GM12864 (cell line): ENCODE measurements around the gene ZMYND11.
"Not testable (repeated sequence)": the region's sequence is repeated elsewhere in the genome, so short reads cannot be mapped to it uniquely, and the experiment has no call there.

Experiments used
- DNase-seq: peaks from one replicate; pipeline ENCODE4 v3.0.0-alpha.2; 2011; ENCODE audit warnings: low read depth
- H3K4me3 ChIP-seq: 2 replicates; pipeline ENCODE4 v1.5.1; 2011; ENCODE audit warnings: mild to moderate bottlenecking, low read depth, low read length, control low read depth
- CTCF ChIP-seq: IDR thresholded peaks from 2 replicates; pipeline ENCODE4 v1.5.1; 2011; ENCODE audit warnings: low read depth, mild to moderate bottlenecking, moderate library complexity, low read length, control low read depth, inconsistent platforms; ENCODE audit errors: missing control alignments

ZMYND11 gene

GRCh38 chr10:260819-261429, 125.7 kb downstream of the ZMYND11 start:
- no peak overlapping the region for H3K4me3 ChIP-seq
- no peak for TF ChIP-seq CTCF
- DNase-seq = no peak

- H3K4me3 ChIP-seq, DNase-seq: not testable (repeated sequence)
These were observed 129.2 kb downstream of the ZMYND11 start for GRCh38 chr10:264160-265073.

GRCh38 chr10:265074-265440, 129.8 kb downstream of the ZMYND11 start:
- not testable (repeated sequence) for H3K4me3 ChIP-seq, DNase-seq

- DNase-seq, H3K4me3 ChIP-seq: not testable (repeated sequence)
These were observed 130.7 kb downstream of the ZMYND11 start for GRCh38 chr10:265816-266588.

GRCh38 chr10:266974-267425, 131.7 kb downstream of the ZMYND11 start:
- no peak overlapping the region for H3K4me3 ChIP-seq
- DNase-seq = no peak
- TF ChIP-seq CTCF = no peak

GRCh38 chr10:267705-268104, 132.4 kb downstream of the ZMYND11 start:
- no peak for TF ChIP-seq CTCF
- H3K4me3 ChIP-seq = no peak overlapping the region
- no peak for DNase-seq

GRCh38 chr10:269440-270074, 134.3 kb downstream of the ZMYND11 start:
- no peak for DNase-seq
- no peak overlapping the region for H3K4me3 ChIP-seq
- no peak for TF ChIP-seq CTCF

GRCh38 chr10:271201-271600, 135.9 kb downstream of the ZMYND11 start:
- H3K4me3 ChIP-seq = no peak overlapping the region
- DNase-seq = no peak
- TF ChIP-seq CTCF = no peak
